HEK293 (cell line): ENCODE results near the gene LRRC52.

Source experiments
- HOXA7 ChIP-seq: sonication (generic); formaldehyde crosslinking; IDR thresholded peaks from 2 replicates; pipeline ENCODE4 v1.8.1; 2022; ENCODE audit warnings: missing genetic modification reagents, borderline replicate concordance
- PRDM10 ChIP-seq: fragments of 450-650 bp; formaldehyde crosslinking; IDR thresholded peaks from 2 replicates; pipeline ENCODE4 v1.5.1; 2016; ENCODE audit warnings: missing biosample characterization, missing genetic modification characterization
- SCRT2 ChIP-seq: fragments of 450-650 bp; formaldehyde crosslinking; IDR thresholded peaks from 2 replicates; pipeline ENCODE4 v1.5.1; 2016; ENCODE audit warnings: missing biosample characterization, missing genetic modification characterization
- WT1 ChIP-seq: fragments of 450-650 bp; formaldehyde crosslinking; IDR thresholded peaks from 2 replicates; pipeline ENCODE4 v1.5.1; 2016; ENCODE audit warnings: missing biosample characterization, missing genetic modification characterization
- ZFP3 ChIP-seq: fragments of 450-650 bp; formaldehyde crosslinking; IDR thresholded peaks from 2 replicates; pipeline ENCODE4 v1.5.1; 2016; ENCODE audit warnings: low read depth, missing biosample characterization, missing genetic modification characterization
- ZNF138 ChIP-seq: fragments of 450-650 bp; formaldehyde crosslinking; IDR thresholded peaks from 2 replicates; pipeline ENCODE4 v1.5.1; 2016; ENCODE audit warnings: missing biosample characterization, missing genetic modification characterization, borderline replicate concordance
- ZNF174 ChIP-seq: fragments of 450-650 bp; formaldehyde crosslinking; IDR thresholded peaks from 2 replicates; pipeline ENCODE4 v1.5.0; 2017; ENCODE audit warnings: missing biosample characterization, mild to moderate bottlenecking, missing genetic modification characterization
- ZNF175 ChIP-seq: fragments of 450-650 bp; formaldehyde crosslinking; IDR thresholded peaks from 2 replicates; pipeline ENCODE4 v1.5.1; 2016; ENCODE audit warnings: missing biosample characterization, missing genetic modification characterization
- ZNF184 ChIP-seq: fragments of 450-650 bp; IDR thresholded peaks from 2 replicates; pipeline ENCODE4 v1.5.1; 2018; ENCODE audit warnings: missing biosample characterization, mild to moderate bottlenecking, missing genetic modification characterization
- ZNF2 ChIP-seq: fragments of 450-650 bp; formaldehyde crosslinking; IDR thresholded peaks from 2 replicates; pipeline ENCODE4 v1.5.1; 2016; ENCODE audit warnings: missing biosample characterization, missing genetic modification characterization
- ZNF366 ChIP-seq: fragments of 450-650 bp; formaldehyde crosslinking; conservative IDR thresholded peaks from 2 replicates; pipeline ENCODE4 v1.5.1; 2016; ENCODE audit warnings: missing biosample characterization, missing genetic modification characterization
- ZNF426 ChIP-seq: fragments of 450-650 bp; formaldehyde crosslinking; IDR thresholded peaks from 2 replicates; pipeline ENCODE4 v1.5.1; 2017; ENCODE audit warnings: missing biosample characterization, missing genetic modification characterization, mild to moderate bottlenecking, inconsistent platforms, moderate library complexity
- ZNF518A ChIP-seq: fragments of 450-650 bp; formaldehyde crosslinking; conservative IDR thresholded peaks from 2 replicates; pipeline ENCODE4 v1.5.1; 2016; ENCODE audit warnings: low read depth, missing biosample characterization, missing genetic modification characterization
- ZNF560 ChIP-seq: fragments of 450-650 bp; formaldehyde crosslinking; IDR thresholded peaks from 2 replicates; pipeline ENCODE4 v1.5.1; 2017; ENCODE audit warnings: missing biosample characterization, missing genetic modification characterization, borderline replicate concordance
- ZNF580 ChIP-seq: fragments of 450-650 bp; formaldehyde crosslinking; IDR thresholded peaks from 2 replicates; pipeline ENCODE4 v1.5.1; 2016; ENCODE audit warnings: missing biosample characterization, missing genetic modification characterization
- ZNF624 ChIP-seq: fragments of 450-650 bp; formaldehyde crosslinking; IDR thresholded peaks from 2 replicates; pipeline ENCODE4 v1.5.1; 2017; ENCODE audit warnings: missing biosample characterization, missing genetic modification characterization
- ZNF629 ChIP-seq: fragments of 450-650 bp; formaldehyde crosslinking; IDR thresholded peaks from 2 replicates; pipeline ENCODE4 v1.5.1; 2017; ENCODE audit warnings: missing biosample characterization, missing genetic modification characterization
- ZNF701 ChIP-seq: fragments of 450-650 bp; formaldehyde crosslinking; IDR thresholded peaks from 2 replicates; pipeline ENCODE4 v1.5.1; 2016; ENCODE audit warnings: missing biosample characterization, missing genetic modification characterization
- ZNF747 ChIP-seq: fragments of 450-650 bp; formaldehyde crosslinking; IDR thresholded peaks from 2 replicates; pipeline ENCODE4 v1.5.1; 2016; ENCODE audit warnings: missing biosample characterization, missing genetic modification characterization
- ZNF768 ChIP-seq: fragments of 450-650 bp; formaldehyde crosslinking; IDR thresholded peaks from 2 replicates; pipeline ENCODE4 v1.5.1; 2018; ENCODE audit warnings: missing biosample characterization, mild to moderate bottlenecking, missing genetic modification characterization

LRRC52 gene

GRCh38 chr1:165543532-165544438 lies at the start of gene LRRC52 (continued):
- TF ChIP-seq PRDM10 (tag by site-specific recombination) (peak; percentile 78), ZNF138 (tag by site-specific recombination) (no peak), ZNF366 (tag by site-specific recombination) (0 out of 2 replicates have a peak, but pooled peaks have one; percentile 15), ZNF2 (tag by site-specific recombination) (no peak), ZNF624 (tag by site-specific recombination) (no peak), ZNF426 (tag by site-specific recombination) (no peak), SCRT2 (tag by site-specific recombination) (no peak), ZNF560 (no peak), WT1 (tag by site-specific recombination) (0 out of 2 replicates have a peak, but pooled peaks have one; percentile 24), HOXA7 (CRISPR knock-in tag) (no peak), ZNF175 (no peak), ZNF580 (tag by site-specific recombination) (no peak), ZNF629 (tag by site-specific recombination) (peak; percentile 34; the same call in 1 of the 2 replicates), ZNF184 (tag by site-specific recombination) (peak; percentile 16; the same call in 1 of the 2 replicates), ZNF701 (tag by site-specific recombination) (no peak), ZNF518A (tag by site-specific recombination) (0 out of 2 replicates have a peak, but pooled peaks have one; percentile 5), ZNF174 (tag by site-specific recombination) (no peak), ZFP3 (tag by site-specific recombination) (no peak), ZNF747 (no peak), ZNF768 (no peak)
- TF ChIP-seq, all 188 proteins: peak for 23
